WTC11 (cell line): ENCODE data around the gene RPL9. TPM values are rescaled to one million over a fixed set of nuclear protein-coding genes. Genes with fewer than 3 reads are reported as not detected.
"Not testable (repeated sequence)": the region's sequence is repeated elsewhere in the genome, so short reads cannot be mapped to it uniquely, and the experiment has no call there.

Experiments used
- ATAC-seq: fragments of 200-7000 bp; cut with Tn5 transposase; 2 replicates; pipeline ENCODE4 v1.10.0; 2021; ENCODE audit warnings: mild to moderate bottlenecking, moderate library complexity
- CTCF ChIA-PET: fragments of 300-600 bp; sonication (Branson Sonifier 250); formaldehyde crosslinking; loops from one replicate; lab custom pipeline; 2021; ENCODE audit warnings: antibody characterized with exemption; lab: Charles Lee
- POLR2A ChIA-PET: fragments of 350-600 bp; sonication (Branson Sonifier 250); formaldehyde crosslinking; loops from one replicate; lab custom pipeline; 2021; ENCODE audit warnings: antibody characterized with exemption; lab: Charles Lee
- DNase-seq: peaks from one replicate; pipeline ENCODE4 v3.0.0; 2021; ENCODE audit warnings: low spot score
- H3K27ac Mint-ChIP-seq: 2 replicates; pipeline ENCODE4 v1.8.0; 2021; ENCODE audit warnings: mixed read lengths
- H3K27me3 Mint-ChIP-seq: 2 replicates; pipeline ENCODE4 v1.8.0; 2021; ENCODE audit warnings: low read depth, mild to moderate bottlenecking, moderate library complexity, mixed read lengths
- H3K36me3 Mint-ChIP-seq: 2 replicates; pipeline ENCODE4 v1.8.0; 2021; ENCODE audit warnings: mixed read lengths
- H3K4me1 Mint-ChIP-seq: 2 replicates; pipeline ENCODE4 v1.8.0; 2022; ENCODE audit warnings: mixed read lengths
- H3K4me3 Mint-ChIP-seq: 2 replicates; pipeline ENCODE4 v1.8.0; 2021; ENCODE audit warnings: mild to moderate bottlenecking, moderate library complexity, mixed read lengths
- H3K9me3 Mint-ChIP-seq: 2 replicates; pipeline ENCODE4 v1.8.0; 2021; ENCODE audit warnings: mixed read lengths
- ATF1 ChIP-seq: sonication (generic); formaldehyde crosslinking; IDR thresholded peaks from 2 replicates; pipeline ENCODE4 v1.8.1; 2023; ENCODE audit warnings: mild to moderate bottlenecking, moderate library complexity, missing genetic modification reagents
- ATF3 ChIP-seq: sonication (generic); formaldehyde crosslinking; conservative IDR thresholded peaks from 2 replicates; pipeline ENCODE4 v1.8.1; 2022; ENCODE audit warnings: mild to moderate bottlenecking, missing genetic modification reagents
- CDX4 ChIP-seq: fragments of 250-450 bp; sonication (Bioruptor Pico); IDR thresholded peaks from 2 replicates; pipeline ENCODE4 v1.9.0; 2021; ENCODE audit warnings: moderate library complexity, mild to moderate bottlenecking, inconsistent platforms, borderline replicate concordance
- ERG ChIP-seq: fragments of 250-450 bp; sonication (Bioruptor Pico); IDR thresholded peaks from 2 replicates; pipeline ENCODE4 v1.8.0; 2021; ENCODE audit warnings: mild to moderate bottlenecking
- FOXP1 ChIP-seq: sonication (generic); formaldehyde crosslinking; IDR thresholded peaks from 2 replicates; pipeline ENCODE4 v1.8.0; 2022; ENCODE audit warnings: missing genetic modification reagents, mild to moderate bottlenecking, moderate library complexity, borderline replicate concordance
- GTF2I ChIP-seq: fragments of 250-450 bp; sonication (Bioruptor Pico); conservative IDR thresholded peaks from 2 replicates; pipeline ENCODE4 v1.4.0; 2021; ENCODE audit warnings: mild to moderate bottlenecking
- JAZF1 ChIP-seq: fragments of 250-450 bp; sonication (Bioruptor Pico); IDR thresholded peaks from 2 replicates; pipeline ENCODE4 v1.9.0; 2021; ENCODE audit warnings: moderate library complexity, mild to moderate bottlenecking, inconsistent platforms
- JUN ChIP-seq: sonication (generic); formaldehyde crosslinking; IDR thresholded peaks from 2 replicates; pipeline ENCODE4 v1.8.0; 2023; ENCODE audit warnings: mild to moderate bottlenecking, missing genetic modification reagents
- KAT7 ChIP-seq: sonication (generic); formaldehyde crosslinking; IDR thresholded peaks from 2 replicates; pipeline ENCODE4 v1.8.1; 2023; ENCODE audit warnings: missing genetic modification reagents, mild to moderate bottlenecking, borderline replicate concordance
- MLX ChIP-seq: sonication (generic); formaldehyde crosslinking; IDR thresholded peaks from 2 replicates; pipeline ENCODE4 v1.8.1; 2023; ENCODE audit warnings: mild to moderate bottlenecking, missing genetic modification reagents, moderate library complexity
- MYBL2 ChIP-seq: sonication (generic); formaldehyde crosslinking; IDR thresholded peaks from 2 replicates; pipeline ENCODE4 v1.8.1; 2023; ENCODE audit warnings: mild to moderate bottlenecking, moderate library complexity, missing genetic modification reagents
- NFATC4 ChIP-seq: fragments of 250-450 bp; sonication (Bioruptor Pico); IDR thresholded peaks from 2 replicates; pipeline ENCODE4 v1.9.0; 2021; ENCODE audit warnings: mild to moderate bottlenecking
- NFE2L1 ChIP-seq: sonication (generic); formaldehyde crosslinking; IDR thresholded peaks from 2 replicates; pipeline ENCODE4 v1.8.1; 2023; ENCODE audit warnings: missing genetic modification reagents
- NR1H2 ChIP-seq: sonication (generic); formaldehyde crosslinking; IDR thresholded peaks from 2 replicates; pipeline ENCODE4 v1.9.0; 2021; ENCODE audit warnings: mild to moderate bottlenecking, moderate library complexity, missing genetic modification reagents
- NR2C2 ChIP-seq: sonication (generic); formaldehyde crosslinking; IDR thresholded peaks from 2 replicates; pipeline ENCODE4 v1.8.0; 2022; ENCODE audit warnings: mild to moderate bottlenecking, missing genetic modification reagents
- OVOL2 ChIP-seq: fragments of 250-450 bp; sonication (Bioruptor Pico); IDR thresholded peaks from 2 replicates; pipeline ENCODE4 v1.9.0; 2021; ENCODE audit warnings: mild to moderate bottlenecking, borderline replicate concordance
- PREB ChIP-seq: sonication (generic); formaldehyde crosslinking; IDR thresholded peaks from 2 replicates; pipeline ENCODE4 v1.8.1; 2022; ENCODE audit warnings: mild to moderate bottlenecking, missing genetic modification reagents, moderate library complexity, borderline replicate concordance
- STAT6 ChIP-seq: sonication (generic); formaldehyde crosslinking; conservative IDR thresholded peaks from 2 replicates; pipeline ENCODE4 v1.8.1; 2023; ENCODE audit warnings: mild to moderate bottlenecking, low read depth, missing genetic modification reagents, moderate library complexity
- TP53 ChIP-seq: sonication (generic); formaldehyde crosslinking; IDR thresholded peaks from 2 replicates; pipeline ENCODE4 v1.8.1; 2023; ENCODE audit warnings: mild to moderate bottlenecking, missing genetic modification reagents
- ZNF138 ChIP-seq: sonication (generic); formaldehyde crosslinking; conservative IDR thresholded peaks from 2 replicates; pipeline ENCODE4 v1.8.1; 2022; ENCODE audit warnings: mild to moderate bottlenecking, moderate library complexity, missing genetic modification reagents
- ZNF396 ChIP-seq: fragments of 250-450 bp; sonication (Bioruptor Pico); IDR thresholded peaks from 2 replicates; pipeline ENCODE4 v1.8.0; 2021; ENCODE audit warnings: mild to moderate bottlenecking, moderate library complexity, borderline replicate concordance
- ZSCAN18 ChIP-seq: fragments of 250-450 bp; sonication (Bioruptor Pico); IDR thresholded peaks from 2 replicates; pipeline ENCODE4 v2.1.2; 2022; ENCODE audit warnings: mild to moderate bottlenecking, moderate library complexity
- total RNA-seq: library from RNA; stranded (reverse); gene quantifications from 3 replicates; pipeline ENCODE4 v1.2.3, GENCODE V29; 2021

RPL9 gene
- total RNA-seq, 1 experiment from 2014 or later = 1,191 TPM

GRCh38 chr4:39426728-39427127 lies 32.0 kb downstream of the RPL9 start (continued):
- TF ChIP-seq PREB (CRISPR knock-in tag) (no peak), ZSCAN18 (no peak), STAT6 (CRISPR knock-in tag) (no peak), KAT7 (no peak), NFE2L1 (no peak), CDX4 (CRISPR knock-in tag) (no peak), TP53 (CRISPR knock-in tag) (no peak), JAZF1 (CRISPR knock-in tag) (no peak), ZNF138 (CRISPR knock-in tag) (no peak), GTF2I (no peak)

- CTCF ChIA-PET = interaction anchor here (0.6 kb wide), 1 partner anchor 198 kb away, joined by 3 read pairs; no protein-coding TSS in a partner anchor
- H3K27me3 Mint-ChIP-seq = not testable (repeated sequence)
Measured at GRCh38 chr4:39425297-39425696, 33.4 kb downstream of the RPL9 start.

GRCh38 chr4:39422247-39422646 lies 36.5 kb downstream of the RPL9 start:
- ChIA-PET POLR2A (no interaction called here), CTCF (no interaction called here)
- Mint-ChIP-seq H3K4me3 (no peak overlapping the region), H3K9me3 (no peaks in the 10 kb centered on the region), H3K27me3 (no peaks in the 10 kb centered on the region), H3K27ac (no peak overlapping the region), H3K4me1 (no peaks in the 10 kb centered on the region), H3K36me3 (no peaks in the 10 kb centered on the region)
- ATAC-seq (no peak), DNase-seq (no peak)
- TF ChIP-seq NR2C2 (CRISPR knock-in tag) (no peak), OVOL2 (CRISPR knock-in tag) (no peak), NFATC4 (CRISPR knock-in tag) (no peak), ZNF396 (CRISPR knock-in tag) (no peak), ATF3 (CRISPR knock-in tag) (no peak), ATF1 (CRISPR knock-in tag) (no peak), CDX4 (CRISPR knock-in tag) (no peak), MYBL2 (CRISPR knock-in tag) (no peak), JUN (CRISPR knock-in tag) (no peak), FOXP1 (CRISPR knock-in tag) (no peak), PREB (CRISPR knock-in tag) (no peak), NR1H2 (CRISPR knock-in tag) (no peak), NFE2L1 (no peak), ERG (CRISPR knock-in tag) (no peak), MLX (CRISPR knock-in tag) (no peak)

More at GRCh38 chr4:39425297-39425696, 33.4 kb downstream of the RPL9 start:
- ATAC-seq, DNase-seq, H3K36me3 Mint-ChIP-seq, H3K4me3 Mint-ChIP-seq, POLR2A ChIA-PET, H3K9me3 Mint-ChIP-seq, H3K27ac Mint-ChIP-seq, H3K4me1 Mint-ChIP-seq: not testable (repeated sequence)
